Astrocyte (in vitro differentiated cells and primary cell): Measurements from ENCODE around the gene MIAT. TPM values are rescaled to one million over a fixed set of nuclear protein-coding genes. Genes with fewer than 3 reads are reported as not detected.

Experiments used
- DNase-seq: peaks from one replicate; pipeline ENCODE4 v3.0.0-alpha.2; 2010; ENCODE audit warnings: low read depth
- FAIRE-seq: peaks from 2 replicates; lab custom pipeline; 2011; peaks lifted over from hg19 to GRCh38; lab: Jason Lieb, UNC
- H2AFZ ChIP-seq: 2 replicates; pipeline ENCODE4 v1.6.0; 2012; ENCODE audit warnings: low read depth, low read length, inconsistent platforms
- H3K27ac ChIP-seq: 2 replicates; pipeline ENCODE4 v1.5.1; 2011; ENCODE audit warnings: low read depth, low read length, inconsistent platforms
- H3K27me3 ChIP-seq: 2 replicates; pipeline ENCODE4 v1.6.0; 2011; ENCODE audit warnings: low read length, inconsistent platforms; ENCODE audit not compliant: insufficient read depth
- H3K36me3 ChIP-seq: 2 replicates; pipeline ENCODE4 v1.5.1; 2011; ENCODE audit warnings: low read length, inconsistent platforms; ENCODE audit not compliant: insufficient read depth
- H3K4me1 ChIP-seq: 2 replicates; pipeline ENCODE4 v1.5.1; 2011; ENCODE audit warnings: low read length, inconsistent platforms; ENCODE audit not compliant: insufficient read depth
- H3K4me2 ChIP-seq: 2 replicates; pipeline ENCODE4 v1.6.0; 2012; ENCODE audit warnings: low read length, inconsistent platforms
- H3K4me3 ChIP-seq: 2 replicates; pipeline ENCODE4 v1.5.1; 2011; ENCODE audit warnings: low read depth, mild to moderate bottlenecking, low read length, inconsistent platforms; ENCODE audit not compliant: insufficient read depth
- H3K79me2 ChIP-seq: 2 replicates; pipeline ENCODE4 v1.6.0; 2012; ENCODE audit warnings: mild to moderate bottlenecking, low read length, inconsistent platforms; ENCODE audit not compliant: insufficient read depth
- H3K9ac ChIP-seq: 2 replicates; pipeline ENCODE4 v1.6.0; 2012; ENCODE audit warnings: mild to moderate bottlenecking, low read length, inconsistent platforms
- H3K9me3 ChIP-seq: 2 replicates; pipeline ENCODE4 v1.5.1; 2012; ENCODE audit warnings: low read depth, mild to moderate bottlenecking, low read length, inconsistent platforms; ENCODE audit not compliant: insufficient read depth
- H4K20me1 ChIP-seq: 2 replicates; pipeline ENCODE4 v1.6.0; 2012; ENCODE audit warnings: low read length, inconsistent platforms; ENCODE audit not compliant: insufficient read depth
- H3K27ac Mint-ChIP-seq: one replicate; pipeline ENCODE4 v1.8.0; 2021; ENCODE audit warnings: mild to moderate bottlenecking, mixed read lengths; ENCODE audit not compliant: unreplicated experiment
- H3K27me3 Mint-ChIP-seq: one replicate; pipeline ENCODE4 v1.8.0; 2021; ENCODE audit warnings: low read depth, mixed read lengths; ENCODE audit not compliant: unreplicated experiment
- H3K36me3 Mint-ChIP-seq: one replicate; pipeline ENCODE4 v1.8.0; 2021; ENCODE audit warnings: low read depth, mixed read lengths; ENCODE audit not compliant: unreplicated experiment
- H3K4me1 Mint-ChIP-seq: one replicate; pipeline ENCODE4 v1.8.0; 2021; ENCODE audit warnings: low read depth, mixed read lengths; ENCODE audit not compliant: unreplicated experiment
- H3K4me3 Mint-ChIP-seq: one replicate; pipeline ENCODE4 v1.8.0; 2021; ENCODE audit warnings: mild to moderate bottlenecking, moderate library complexity, mixed read lengths; ENCODE audit not compliant: unreplicated experiment
- H3K9me3 Mint-ChIP-seq: one replicate; pipeline ENCODE4 v1.8.0; 2021; ENCODE audit warnings: mild to moderate bottlenecking, mixed read lengths; ENCODE audit not compliant: unreplicated experiment
- EZH2 ChIP-seq: IDR thresholded peaks from 2 replicates; pipeline ENCODE4 v1.6.1; 2012; ENCODE audit warnings: mild to moderate bottlenecking, low read length, inconsistent platforms; ENCODE audit not compliant: insufficient read depth
- total RNA-seq: library from RNA; stranded (reverse); gene quantifications from 2 replicates; pipeline ENCODE4 v1.2.1, GENCODE V29; 2021
- TF ChIP-seq, protein P1 (sequence below): IDR thresholded peaks from 2 replicates; pipeline ENCODE4 v1.5.1; 2011; ENCODE audit warnings: low read depth, mild to moderate bottlenecking, inconsistent platforms, low read length, moderate library complexity; ENCODE audit not compliant: insufficient read depth

The MIAT gene
- total RNA-seq, 1 donor from 2014 or later = 22.8 TPM

DNA sequence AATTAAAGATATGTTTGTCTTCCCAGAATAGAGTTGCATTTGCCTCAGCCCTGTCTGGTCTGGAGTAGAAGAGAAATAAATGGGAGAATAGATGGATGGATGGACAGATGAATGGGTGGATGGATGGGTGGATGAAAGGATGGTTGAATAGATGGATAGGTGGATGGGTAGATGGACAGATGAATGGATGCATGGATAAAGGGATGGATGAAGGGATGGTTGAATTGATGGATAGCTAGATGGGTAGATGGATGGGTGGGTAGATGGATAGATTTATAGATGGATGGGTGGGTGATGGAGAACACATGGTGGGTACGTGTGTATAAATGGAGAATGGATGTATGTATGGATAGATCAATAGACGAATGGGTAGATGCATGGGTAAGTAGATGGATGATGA lies 48.1 kb upstream of the MIAT start:
- Histone ChIP-seq H3K27me3 (peaks cover 3% of the 10 kb centered on the region), H2AFZ (no peak overlapping the region), H3K4me1 (peaks cover 21% of the 10 kb centered on the region), H3K4me2 (no peak overlapping the region), H3K36me3 (no peaks in the 10 kb centered on the region), H3K9me3 (no peaks in the 10 kb centered on the region), H3K27ac (no peak overlapping the region), H3K9ac (no peak overlapping the region), H3K79me2 (no peaks in the 10 kb centered on the region), H4K20me1 (no peaks in the 10 kb centered on the region), H3K4me3 (no peak overlapping the region)
- Mint-ChIP-seq H3K4me3 (no peak overlapping the region), H3K27ac (no peak overlapping the region), H3K36me3 (peaks cover 3% of the 10 kb centered on the region), H3K27me3 (peaks cover 30% of the 10 kb centered on the region), H3K4me1 (peaks cover 5% of the 10 kb centered on the region), H3K9me3 (no peaks in the 10 kb centered on the region)
- TF ChIP-seq, protein P1, sequence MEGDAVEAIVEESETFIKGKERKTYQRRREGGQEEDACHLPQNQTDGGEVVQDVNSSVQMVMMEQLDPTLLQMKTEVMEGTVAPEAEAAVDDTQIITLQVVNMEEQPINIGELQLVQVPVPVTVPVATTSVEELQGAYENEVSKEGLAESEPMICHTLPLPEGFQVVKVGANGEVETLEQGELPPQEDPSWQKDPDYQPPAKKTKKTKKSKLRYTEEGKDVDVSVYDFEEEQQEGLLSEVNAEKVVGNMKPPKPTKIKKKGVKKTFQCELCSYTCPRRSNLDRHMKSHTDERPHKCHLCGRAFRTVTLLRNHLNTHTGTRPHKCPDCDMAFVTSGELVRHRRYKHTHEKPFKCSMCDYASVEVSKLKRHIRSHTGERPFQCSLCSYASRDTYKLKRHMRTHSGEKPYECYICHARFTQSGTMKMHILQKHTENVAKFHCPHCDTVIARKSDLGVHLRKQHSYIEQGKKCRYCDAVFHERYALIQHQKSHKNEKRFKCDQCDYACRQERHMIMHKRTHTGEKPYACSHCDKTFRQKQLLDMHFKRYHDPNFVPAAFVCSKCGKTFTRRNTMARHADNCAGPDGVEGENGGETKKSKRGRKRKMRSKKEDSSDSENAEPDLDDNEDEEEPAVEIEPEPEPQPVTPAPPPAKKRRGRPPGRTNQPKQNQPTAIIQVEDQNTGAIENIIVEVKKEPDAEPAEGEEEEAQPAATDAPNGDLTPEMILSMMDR = no peak
- no peak for TF ChIP-seq EZH2
- no peak for DNase-seq
- FAIRE-seq = no peak

DNA sequence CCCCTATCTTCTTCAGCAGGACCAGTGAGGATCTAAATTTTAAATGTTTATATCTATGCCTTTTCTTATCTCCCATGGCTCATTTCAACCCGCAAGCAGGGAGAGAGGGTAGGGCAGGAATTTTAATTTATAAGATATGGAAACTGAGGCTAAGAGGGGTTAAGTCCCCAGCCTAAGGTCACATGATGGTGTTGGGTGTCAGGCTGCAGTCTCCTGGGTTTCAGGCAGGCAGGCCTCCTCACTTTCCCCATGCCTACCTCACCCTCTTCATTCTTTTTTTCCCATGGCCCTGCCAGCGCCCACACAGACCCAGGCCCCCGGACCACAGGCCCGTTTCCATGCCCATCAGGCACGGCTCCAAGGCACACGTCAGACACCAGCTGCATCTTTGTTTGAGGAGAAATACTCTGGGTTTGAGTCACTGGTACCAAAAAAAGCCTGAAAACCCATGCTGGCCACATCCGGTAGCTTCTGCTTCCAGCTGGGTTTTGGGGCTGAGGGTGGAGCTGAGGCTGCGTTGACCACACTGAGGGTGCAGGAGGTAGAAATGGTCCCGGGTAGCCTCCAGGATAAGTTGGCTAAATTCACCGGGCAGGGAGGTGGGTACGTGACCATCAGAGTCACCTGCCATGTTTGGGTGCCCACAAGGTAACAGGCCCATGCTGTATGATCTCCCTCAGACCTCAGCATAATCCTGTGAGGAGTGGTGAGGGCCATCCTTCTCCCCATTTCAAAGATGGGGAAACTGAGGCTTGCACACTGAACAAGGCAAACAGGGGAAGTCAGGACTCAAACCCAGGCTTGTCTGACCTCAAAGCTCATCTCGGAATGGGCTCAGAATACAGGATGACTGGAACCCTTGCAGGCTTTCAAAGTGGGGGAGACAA lies 47.1 kb upstream of the MIAT start:
- H3K27me3 ChIP-seq = peaks cover 3% of the 10 kb centered on the region
- Mint-ChIP-seq H3K4me1 (peaks cover 5% of the 10 kb centered on the region), H3K36me3 (peaks cover 3% of the 10 kb centered on the region), H3K27ac (peak overlapping the region; percentile 90), H3K4me3 (no peak overlapping the region), H3K9me3 (no peaks in the 10 kb centered on the region), H3K27me3 (peaks cover 24% of the 10 kb centered on the region)
- no peaks in the 10 kb centered on the region for H4K20me1 ChIP-seq
- no peak overlapping the region for H3K4me3 ChIP-seq
- FAIRE-seq (peak; percentile 89), DNase-seq (peak; percentile 96)
- H3K27ac ChIP-seq = peak overlapping the region; percentile 65
- H3K79me2 ChIP-seq = no peaks in the 10 kb centered on the region
- peaks cover 21% of the 10 kb centered on the region for H3K4me1 ChIP-seq
- TF ChIP-seq EZH2 = no peak
- no peak overlapping the region for H2AFZ ChIP-seq
- peak overlapping the region; percentile 59 for H3K9ac ChIP-seq
- H3K9me3 ChIP-seq = no peaks in the 10 kb centered on the region
- peak overlapping the region; percentile 62 for H3K4me2 ChIP-seq
- H3K36me3 ChIP-seq = no peaks in the 10 kb centered on the region

DNA sequence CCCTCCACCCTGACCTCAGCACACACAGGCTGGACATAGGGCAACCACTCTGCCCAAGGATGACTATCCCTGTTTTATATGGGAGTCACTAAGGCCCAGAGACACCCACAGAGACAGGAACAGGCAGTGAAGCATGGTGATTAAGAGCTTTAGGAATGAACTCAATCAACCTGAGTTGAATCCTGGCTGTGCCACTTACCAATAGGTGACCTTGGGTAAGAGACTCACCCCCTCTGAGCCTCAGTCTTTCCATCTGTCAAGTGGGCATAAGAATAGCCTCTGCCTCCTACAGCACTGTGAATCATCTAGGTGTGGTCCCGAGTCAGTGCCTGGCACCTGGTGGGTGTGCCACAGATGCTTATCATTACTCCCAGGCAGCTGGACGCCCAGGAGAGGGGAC lies 46.4 kb upstream of the MIAT start:
- TF ChIP-seq, protein P1 = no peak

More for the DNA sequence above, 46.4 kb upstream of the MIAT start:
- peaks cover 24% of the 10 kb centered on the region for H3K27me3 Mint-ChIP-seq
- peaks cover 21% of the 10 kb centered on the region for H3K4me1 ChIP-seq
- no peaks in the 10 kb centered on the region for H4K20me1 ChIP-seq
- peak overlapping the region; percentile 8 for H3K9ac ChIP-seq
- peak; percentile 74 for FAIRE-seq
- H3K9me3 Mint-ChIP-seq = no peaks in the 10 kb centered on the region
- H3K27me3 ChIP-seq = peaks cover 3% of the 10 kb centered on the region
- H3K27ac Mint-ChIP-seq = no peak overlapping the region
- peaks cover 5% of the 10 kb centered on the region for H3K4me1 Mint-ChIP-seq
- H3K4me3 Mint-ChIP-seq = no peak overlapping the region
- peaks cover 3% of the 10 kb centered on the region for H3K36me3 Mint-ChIP-seq
- H3K4me2 ChIP-seq = peak overlapping the region; percentile 62
- H3K27ac ChIP-seq = peak overlapping the region; percentile 38
- H3K9me3 ChIP-seq = no peaks in the 10 kb centered on the region
- no peak overlapping the region for H3K4me3 ChIP-seq
- H3K36me3 ChIP-seq = no peaks in the 10 kb centered on the region
- H3K79me2 ChIP-seq = no peaks in the 10 kb centered on the region
- H2AFZ ChIP-seq = no peak overlapping the region
- DNase-seq = peak; percentile 35
